ENCODE results near the gene CYFIP1.

DNA sequence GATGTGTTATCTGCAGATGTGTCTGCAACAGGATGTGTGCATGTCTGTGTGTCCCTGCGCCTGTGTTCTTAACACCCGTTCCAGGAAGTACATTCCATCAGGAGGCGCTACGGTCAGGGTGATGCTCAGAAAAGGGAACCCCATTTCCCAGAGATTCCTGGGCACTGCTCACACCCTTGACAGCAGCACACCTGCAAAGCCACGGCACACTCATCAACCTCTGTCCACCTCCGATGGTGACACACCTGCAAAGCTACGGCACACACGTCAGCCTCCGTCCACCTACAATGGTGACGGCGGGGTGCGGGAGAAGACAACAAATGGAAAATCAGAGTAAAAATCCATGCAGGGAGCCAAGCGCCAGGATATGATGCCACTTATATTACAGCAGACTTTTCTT lies 86.3 kb downstream of the CYFIP1 start:
- TF ChIP-seq, protein P1, sequence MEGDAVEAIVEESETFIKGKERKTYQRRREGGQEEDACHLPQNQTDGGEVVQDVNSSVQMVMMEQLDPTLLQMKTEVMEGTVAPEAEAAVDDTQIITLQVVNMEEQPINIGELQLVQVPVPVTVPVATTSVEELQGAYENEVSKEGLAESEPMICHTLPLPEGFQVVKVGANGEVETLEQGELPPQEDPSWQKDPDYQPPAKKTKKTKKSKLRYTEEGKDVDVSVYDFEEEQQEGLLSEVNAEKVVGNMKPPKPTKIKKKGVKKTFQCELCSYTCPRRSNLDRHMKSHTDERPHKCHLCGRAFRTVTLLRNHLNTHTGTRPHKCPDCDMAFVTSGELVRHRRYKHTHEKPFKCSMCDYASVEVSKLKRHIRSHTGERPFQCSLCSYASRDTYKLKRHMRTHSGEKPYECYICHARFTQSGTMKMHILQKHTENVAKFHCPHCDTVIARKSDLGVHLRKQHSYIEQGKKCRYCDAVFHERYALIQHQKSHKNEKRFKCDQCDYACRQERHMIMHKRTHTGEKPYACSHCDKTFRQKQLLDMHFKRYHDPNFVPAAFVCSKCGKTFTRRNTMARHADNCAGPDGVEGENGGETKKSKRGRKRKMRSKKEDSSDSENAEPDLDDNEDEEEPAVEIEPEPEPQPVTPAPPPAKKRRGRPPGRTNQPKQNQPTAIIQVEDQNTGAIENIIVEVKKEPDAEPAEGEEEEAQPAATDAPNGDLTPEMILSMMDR (IDR thresholded peaks at IDR 0.05; ENCODE audit: insufficient read depth, low read length, poor library complexity, severe bottlenecking) = no peak
- no peak for TF ChIP-seq EZH2phosphoT487 (conservative IDR thresholded peaks at IDR 0.05; ENCODE audit: low read length)

All from SU-DHL-6 (cell line).